Posterior vena cava (tissue), 2 donors: Measurements from ENCODE around the gene SRSF10. TPM values are rescaled to one million over a fixed set of nuclear protein-coding genes. Genes with fewer than 3 reads are reported as not detected.

Experiments used
- DNase-seq: peaks from one replicate; pipeline ENCODE4 v3.0.0-alpha.2; 2020; ENCODE audit warnings: low spot score
- intact Hi-C, 2 donors: fragments of 100-400 bp; cut with DNase I; formaldehyde crosslinking; loops; one replicate each; pipeline versions ENCODE4 v1.14.1 to v1.14.2; 2022 to 2023
- microRNA-seq, 2 donors: library from miRNA; unstranded; fragments of <30 nt; microRNA quantifications; one replicate each; pipeline ENCODE4 v1.2.0, GENCODE V29; 2020 to 2021; ENCODE audit warnings: borderline microRNAs expressed in 2 of 2
- total RNA-seq, 2 donors: library from RNA; stranded (reverse); fragmentation: NEBNext Ultra II Directional; extraction: Animal tissue kit (Norgen Biotek cat#: 25700); gene quantifications; one replicate each; pipeline ENCODE4 v1.2.1, GENCODE V29; 2021
- donor health status: DM: yes; HTN: yes; CAD: no.
- donor health status: DM: yes; HTN: yes; CAD: no.

SRSF10 gene
- total RNA-seq, 2 donors from 2014 or later: 74.1 to 77.4 TPM

GRCh38 chr1:23923592-23924499 is 56.3 kb downstream of the SRSF10 start:
- intact Hi-C loops: no loop called here
- DNase-seq: peak; percentile 91

- intact Hi-C loops: no loop called here
- no peak for DNase-seq
Measured at GRCh38 chr1:23922321-23922943, 57.7 kb downstream of the SRSF10 start.

GRCh38 chr1:23916209-23917131 is 63.7 kb downstream of the SRSF10 start:
- intact Hi-C loops: loop anchor here in 1 of 2 donors (10.0 kb wide), 1 partner anchor 152 kb away; no protein-coding TSS in a partner anchor
- peak; percentile 85 for DNase-seq

GRCh38 chr1:23915466-23915865 is 64.7 kb downstream of the SRSF10 start:
- intact Hi-C loops: loop anchor here in 1 of 2 donors (10.0 kb wide), 1 partner anchor 151 kb away; no protein-coding TSS in a partner anchor
- DNase-seq: no peak

- no peak for DNase-seq
- intact Hi-C loops: loop anchor here in 1 of 2 donors (10.0 kb wide), 1 partner anchor 150 kb away; no protein-coding TSS in a partner anchor
Measured at GRCh38 chr1:23914921-23915320, 65.2 kb downstream of the SRSF10 start.

Small RNA genes within 50 kb of the gene (microRNA-seq; reads per million reads assigned to microRNA genes)
- gene MIR378F: 0 reads per million in 2 donors

Other genes with a start within 250 kb of the SRSF10 start
- 10 to 100 TPM; 34.4 to 34.8 TPM for gene ELOA, start 236.9 kb downstream of the SRSF10 start, total RNA-seq
- 10 to 100 TPM; 35.6 to 40.4 TPM for gene PITHD1, start 201.9 kb downstream of the SRSF10 start, total RNA-seq
- 10 to 100 TPM; 21.1 to 21.8 TPM for gene LYPLA2, start 189.2 kb downstream of the SRSF10 start, total RNA-seq
- gene GALE, start 179.6 kb downstream of the SRSF10 start, total RNA-seq: 10 to 100 TPM; 15.2 to 18.4 TPM
- 10 to 100 TPM; 23.1 to 27.4 TPM for gene HMGCL, start 154.9 kb downstream of the SRSF10 start, total RNA-seq
- 10 to 100 TPM; 13.8 to 27.9 TPM for gene FUCA1, start 112.0 kb downstream of the SRSF10 start, total RNA-seq
- gene CNR2, start 67.0 kb downstream of the SRSF10 start, total RNA-seq: under 1 TPM; 0.05 to 0.14 TPM
- gene PNRC2, start 20.5 kb downstream of the SRSF10 start, total RNA-seq: 100 to 1,000 TPM in 1 of 2 donors, 10 to 100 TPM in 1; 85.6 to 104 TPM
- 1 to 10 TPM in 1 of 2 donors, under 1 TPM in 1; 0.83 to 1.2 TPM for gene MYOM3, start 131.8 kb upstream of the SRSF10 start, total RNA-seq
- gene IL22RA1, start 162.8 kb upstream of the SRSF10 start, total RNA-seq: under 1 TPM in 1 of 2 donors, not detected in 1; 0.10 TPM
- under 1 TPM; 0.43 to 0.51 TPM for gene IFNLR1, start 207.0 kb upstream of the SRSF10 start, total RNA-seq